ENCODE data around the gene SH3BP1. TPM values are rescaled to one million over a fixed set of nuclear protein-coding genes. Genes with fewer than 3 reads are reported as not detected.
A peak's percentile ranks its signal among the peaks of the same experiment; 100 is the strongest.

Gene SH3BP1
- total RNA-seq, 1 experiment from 2014 or later: 39.4 TPM

GRCh38 chr22:37686002-37686982 is 46.8 kb downstream of the SH3BP1 start, which contains the start of gene NOL12 (continued):
- TF ChIP-seq ZNF219 (CRISPR knock-in tag; IDR thresholded peaks at IDR 0.05; ENCODE audit: borderline replicate concordance) (no peak), ZNF671 (CRISPR knock-in tag; IDR thresholded peaks at IDR 0.05) (no peak), STAT6 (CRISPR knock-in tag; conservative IDR thresholded peaks at IDR 0.05; ENCODE audit: low read depth) (no peak), CREB1 (CRISPR knock-in tag; IDR thresholded peaks at IDR 0.05) (no peak), NR1H2 (CRISPR knock-in tag; IDR thresholded peaks at IDR 0.05) (no peak), JAZF1 (CRISPR knock-in tag; IDR thresholded peaks at IDR 0.05) (no peak), FOXP1 (CRISPR knock-in tag; IDR thresholded peaks at IDR 0.05; ENCODE audit: borderline replicate concordance) (peak; percentile 10; the same call in 1 of the 2 replicates), ELF4 (CRISPR knock-in tag; IDR thresholded peaks at IDR 0.05; ENCODE audit: low read depth) (no peak), TEAD1 (CRISPR knock-in tag; IDR thresholded peaks at IDR 0.05) (peak; percentile 77; the same call in 1 of the 2 replicates), NFYB (CRISPR knock-in tag; conservative IDR thresholded peaks at IDR 0.05; ENCODE audit: low read depth) (peak; percentile 34; the same call in 1 of the 2 replicates), OVOL2 (CRISPR knock-in tag; IDR thresholded peaks at IDR 0.05; ENCODE audit: borderline replicate concordance) (no peak), ZBTB43 (CRISPR knock-in tag; IDR thresholded peaks at IDR 0.05) (0 out of 2 replicates have a peak, but pooled peaks have one; percentile 16), NFATC4 (CRISPR knock-in tag; IDR thresholded peaks at IDR 0.05) (no peak), EMX1 (CRISPR knock-in tag; IDR thresholded peaks at IDR 0.05) (no peak), CREM (CRISPR knock-in tag; IDR thresholded peaks at IDR 0.05) (no peak; the same call in 1 of the 2 replicates), TCF7 (CRISPR knock-in tag; IDR thresholded peaks at IDR 0.05; ENCODE audit: low read depth) (no peak), ZNF532 (CRISPR knock-in tag; IDR thresholded peaks at IDR 0.05; ENCODE audit: borderline replicate concordance) (no peak), ZNF512 (CRISPR knock-in tag; IDR thresholded peaks at IDR 0.05; ENCODE audit: borderline replicate concordance) (no peak), ZNF263 (CRISPR knock-in tag; IDR thresholded peaks at IDR 0.05; ENCODE audit: low read depth) (no peak), ZNF121 (CRISPR knock-in tag; IDR thresholded peaks at IDR 0.05) (peak; percentile 95; the same call in 1 of the 2 replicates), USF1 (CRISPR knock-in tag; IDR thresholded peaks at IDR 0.05) (no peak), ZNF281 (CRISPR knock-in tag; IDR thresholded peaks at IDR 0.05) (no peak), ESRRA (CRISPR knock-in tag; IDR thresholded peaks at IDR 0.05; ENCODE audit: borderline replicate concordance) (no peak), ZNF232 (CRISPR knock-in tag; IDR thresholded peaks at IDR 0.05) (0 out of 2 replicates have a peak, but pooled peaks have one; percentile 51), RORB (CRISPR knock-in tag; IDR thresholded peaks at IDR 0.05) (no peak), TP53 (CRISPR knock-in tag; IDR thresholded peaks at IDR 0.05) (no peak)

Measured in WTC11 (cell line).